Neuron (in vitro differentiated cells): Measurements from ENCODE around the gene KAZALD1.

Experiments
- H2AFZ ChIP-seq: one replicate; pipeline ENCODE4 v1.6.1; 2013; ENCODE audit warnings: low read depth, mild to moderate bottlenecking, inconsistent platforms, low read length, moderate library complexity
- H3K27me3 ChIP-seq: one replicate; pipeline ENCODE4 v1.6.1; 2013; ENCODE audit warnings: low read length; ENCODE audit not compliant: insufficient read depth
- H3K36me3 ChIP-seq: one replicate; pipeline ENCODE4 v1.6.1; 2013; ENCODE audit warnings: low read length; ENCODE audit not compliant: insufficient read depth
- H3K4me1 ChIP-seq: one replicate; pipeline ENCODE4 v1.6.1; 2013; ENCODE audit warnings: low read length; ENCODE audit not compliant: insufficient read depth
- H3K4me3 ChIP-seq: 2 replicates; pipeline ENCODE4 v1.5.1; 2013; ENCODE audit warnings: mild to moderate bottlenecking, low read length, moderate library complexity
- H3K9me3 ChIP-seq: one replicate; pipeline ENCODE4 v1.6.1; 2013; ENCODE audit warnings: low read length

The KAZALD1 gene

GRCh38 chr10:101110856-101111523 is 49.2 kb downstream of the KAZALD1 start:
- Histone ChIP-seq H3K4me3 (no peak overlapping the region), H3K27me3 (peaks cover 56% of the 10 kb centered on the region), H3K36me3 (no peaks in the 10 kb centered on the region), H3K9me3 (no peaks in the 10 kb centered on the region), H3K4me1 (peaks cover 8% of the 10 kb centered on the region), H2AFZ (no peak overlapping the region)

DNA sequence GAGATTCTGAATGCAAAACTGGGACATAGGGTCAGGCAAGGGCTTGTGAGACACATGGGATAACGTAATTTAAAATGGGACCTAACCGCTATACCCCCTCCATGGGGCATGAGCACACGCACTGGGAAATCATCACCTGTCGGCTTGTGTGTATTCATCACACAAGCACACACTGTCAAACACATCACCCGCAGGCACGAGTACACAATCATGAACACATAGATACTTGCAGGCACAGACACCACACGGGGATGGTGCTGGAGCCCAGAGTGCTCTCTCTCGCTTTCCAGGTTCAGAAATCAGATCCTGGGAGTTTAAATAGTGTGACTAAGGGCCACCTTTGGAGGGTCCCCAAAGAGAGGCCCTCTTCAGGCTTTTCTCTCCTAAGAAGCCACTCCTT is 49.8 kb downstream of the KAZALD1 start:
- peaks cover 8% of the 10 kb centered on the region for H3K4me1 ChIP-seq
- no peaks in the 10 kb centered on the region for H3K9me3 ChIP-seq
- H2AFZ ChIP-seq, result no peak overlapping the region
- H3K27me3 ChIP-seq, result peaks cover 58% of the 10 kb centered on the region
- no peak overlapping the region for H3K4me3 ChIP-seq
- H3K36me3 ChIP-seq, result no peaks in the 10 kb centered on the region

DNA sequence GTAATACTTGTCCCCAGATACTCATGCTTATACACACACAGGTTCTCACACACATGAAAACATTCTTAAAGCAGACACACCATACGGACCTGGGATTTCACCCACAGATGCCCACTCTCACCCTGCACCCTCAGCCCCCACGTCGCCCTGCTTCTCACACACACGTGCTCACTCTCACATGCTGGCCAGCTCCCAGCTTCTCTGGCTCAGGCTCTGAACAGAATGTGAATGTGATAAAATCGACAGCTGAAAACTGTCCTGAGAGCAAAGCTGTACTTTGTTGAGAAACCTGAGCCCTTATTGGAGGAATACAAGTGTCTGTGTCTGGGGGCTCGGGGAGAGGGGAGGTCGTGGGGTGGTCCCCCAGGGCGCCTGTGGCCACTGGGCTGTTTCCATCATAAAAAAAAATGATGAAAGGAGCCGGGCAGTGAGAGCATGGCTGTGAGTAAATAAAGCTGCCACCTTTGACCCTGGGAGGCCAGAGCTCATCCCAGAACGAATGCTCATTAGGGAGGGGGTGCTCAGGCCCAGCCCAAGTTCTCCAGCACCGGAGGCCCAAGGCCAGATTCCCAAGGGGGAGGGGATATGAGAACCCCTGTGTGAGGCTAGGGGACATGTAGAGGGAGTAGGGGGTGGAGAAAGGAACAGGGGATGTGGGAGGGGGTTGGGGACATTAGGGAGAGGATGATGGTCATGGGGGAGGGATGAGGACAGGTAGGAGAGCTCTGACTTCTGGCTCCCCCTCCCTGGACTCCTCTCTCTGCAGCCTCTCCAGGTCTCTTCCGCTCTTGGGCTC is 51.2 kb downstream of the KAZALD1 start:
- peaks cover 49% of the 10 kb centered on the region for H3K27me3 ChIP-seq
- H2AFZ ChIP-seq, result no peak overlapping the region
- H3K4me1 ChIP-seq, result peaks cover 8% of the 10 kb centered on the region
- H3K9me3 ChIP-seq, result no peaks in the 10 kb centered on the region
- H3K4me3 ChIP-seq, result no peak overlapping the region
- H3K36me3 ChIP-seq, result no peaks in the 10 kb centered on the region

- Histone ChIP-seq H3K9me3 (no peaks in the 10 kb centered on the region), H3K4me3 (no peak overlapping the region), H2AFZ (no peak overlapping the region), H3K36me3 (no peaks in the 10 kb centered on the region), H3K4me1 (peaks cover 8% of the 10 kb centered on the region), H3K27me3 (peaks cover 48% of the 10 kb centered on the region)
Observed at GRCh38 chr10:101113890-101114403, 52.2 kb downstream of the KAZALD1 start.

DNA sequence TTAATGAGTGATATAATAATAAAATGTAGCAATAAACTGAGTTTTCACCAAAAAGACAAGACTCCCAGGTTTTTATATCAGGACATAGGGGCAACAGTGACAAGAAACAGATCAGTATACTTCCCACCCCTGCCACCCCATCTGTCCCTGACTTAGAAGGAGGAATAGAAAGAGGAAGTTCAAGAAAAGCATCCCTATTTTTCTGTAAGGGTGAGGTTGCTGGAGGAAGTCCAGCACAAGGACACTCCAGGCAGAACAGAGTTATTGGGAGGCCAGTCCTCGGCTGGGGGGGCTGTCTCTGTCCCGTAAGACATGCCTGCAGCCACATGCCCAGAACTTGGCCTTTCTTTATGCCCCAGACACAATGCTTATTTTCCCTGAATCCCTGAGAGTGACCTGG is 52.9 kb downstream of the KAZALD1 start:
- H3K27me3 ChIP-seq, result peaks cover 54% of the 10 kb centered on the region
- H2AFZ ChIP-seq, result no peak overlapping the region
- no peaks in the 10 kb centered on the region for H3K9me3 ChIP-seq
- no peaks in the 10 kb centered on the region for H3K36me3 ChIP-seq
- H3K4me1 ChIP-seq, result peaks cover 8% of the 10 kb centered on the region
- no peak overlapping the region for H3K4me3 ChIP-seq
